ENCODE measurements around the gene DET1. TPM values are rescaled to one million over a fixed set of nuclear protein-coding genes. Genes with fewer than 3 reads are reported as not detected.
A peak's percentile ranks its signal among the peaks of the same experiment; 100 is the strongest.
"Not testable (repeated sequence)": the region's sequence is repeated elsewhere in the genome, so short reads cannot be mapped to it uniquely, and the experiment has no call there.

Gene DET1
- total RNA-seq, 2 experiments from 2014 or later = 1.8 to 2.1 TPM

GRCh38 chr15:88491158-88491557 is 55.3 kb downstream of the DET1 start:
- H3K4me3 Mint-ChIP-seq = no peak overlapping the region
- no peak for DNase-seq
- no peaks in the 10 kb centered on the region for H3K4me1 Mint-ChIP-seq
- no peak overlapping the region for H3K27ac Mint-ChIP-seq
- no peaks in the 10 kb centered on the region for H3K27me3 Mint-ChIP-seq
- no peaks in the 10 kb centered on the region for H3K36me3 Mint-ChIP-seq
- H3K9me3 Mint-ChIP-seq = no peaks in the 10 kb centered on the region

DNA sequence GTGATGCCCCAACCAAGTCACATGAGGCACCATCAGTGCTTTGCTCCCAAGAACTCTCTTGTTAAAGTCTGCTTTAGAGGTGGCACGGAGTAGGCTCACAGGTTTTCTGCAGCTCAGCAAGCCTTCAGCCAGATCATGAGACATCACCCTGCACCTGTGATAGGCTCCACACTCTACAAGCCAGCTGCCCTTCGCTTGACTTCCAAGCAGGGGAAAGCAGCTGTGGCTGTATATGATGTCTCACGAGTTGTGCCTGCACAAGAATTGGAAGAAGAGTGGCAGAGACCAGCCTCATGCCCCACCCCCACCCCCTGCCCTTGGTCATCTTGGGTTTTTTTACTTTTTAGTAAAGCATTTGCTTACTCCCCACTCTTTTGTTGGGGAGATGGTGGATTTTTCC is 56.4 kb downstream of the DET1 start:
- no peak overlapping the region for H3K27ac Mint-ChIP-seq
- no peaks in the 10 kb centered on the region for H3K4me1 Mint-ChIP-seq
- H3K9me3 Mint-ChIP-seq = no peaks in the 10 kb centered on the region
- H3K4me3 Mint-ChIP-seq = no peak overlapping the region
- no peak for DNase-seq
- no peaks in the 10 kb centered on the region for H3K36me3 Mint-ChIP-seq
- H3K27me3 Mint-ChIP-seq = no peaks in the 10 kb centered on the region

GRCh38 chr15:88489321-88489720 is 57.2 kb downstream of the DET1 start:
- H3K27me3 Mint-ChIP-seq = no peaks in the 10 kb centered on the region
- H3K27ac Mint-ChIP-seq = no peak overlapping the region
- no peaks in the 10 kb centered on the region for H3K9me3 Mint-ChIP-seq
- H3K4me3 Mint-ChIP-seq = no peak overlapping the region
- H3K36me3 Mint-ChIP-seq = no peaks in the 10 kb centered on the region
- no peaks in the 10 kb centered on the region for H3K4me1 Mint-ChIP-seq
- no peak for DNase-seq

- H3K36me3 Mint-ChIP-seq = no peaks in the 10 kb centered on the region
- no peaks in the 10 kb centered on the region for H3K27me3 Mint-ChIP-seq
- H3K4me1 Mint-ChIP-seq = no peaks in the 10 kb centered on the region
- no peak overlapping the region for H3K27ac Mint-ChIP-seq
- H3K4me3 Mint-ChIP-seq = no peak overlapping the region
- no peak for DNase-seq
- no peaks in the 10 kb centered on the region for H3K9me3 Mint-ChIP-seq
These were observed 58.5 kb downstream of the DET1 start for GRCh38 chr15:88487796-88488523.

DNA sequence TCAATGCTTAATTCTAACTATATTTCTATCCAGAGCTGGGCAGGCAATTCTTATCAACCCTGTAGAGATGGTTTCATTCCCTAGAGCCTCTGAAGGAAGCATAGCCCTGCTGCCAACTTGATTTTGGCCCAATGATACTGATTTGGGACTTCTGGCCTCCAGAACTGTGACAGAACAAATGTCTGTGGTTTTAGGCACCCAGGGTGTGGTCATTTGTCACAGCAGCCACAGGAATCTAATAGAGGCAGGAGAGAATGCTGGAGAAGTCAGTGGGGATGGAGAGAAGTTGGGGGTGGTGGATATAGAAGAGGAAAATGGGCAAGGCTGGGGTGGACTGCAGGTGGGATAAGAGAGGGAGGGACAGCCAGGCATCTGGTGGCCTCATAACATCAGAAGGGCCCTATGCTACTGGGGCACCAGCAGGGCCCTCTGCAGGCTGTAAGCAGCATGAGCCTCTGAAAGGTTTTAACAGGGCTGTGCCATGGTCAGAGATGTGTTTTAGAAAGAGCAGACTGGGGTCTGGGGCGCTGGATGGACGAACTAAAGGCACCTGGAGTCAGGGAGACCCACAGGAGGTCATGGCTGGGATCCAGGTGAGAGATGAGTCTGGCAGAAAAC is 59.2 kb downstream of the DET1 start:
- H3K27me3 Mint-ChIP-seq = no peaks in the 10 kb centered on the region
- H3K4me3 Mint-ChIP-seq = no peak overlapping the region
- no peak overlapping the region for H3K27ac Mint-ChIP-seq
- H3K36me3 Mint-ChIP-seq = no peaks in the 10 kb centered on the region
- DNase-seq = no peak
- no peaks in the 10 kb centered on the region for H3K4me1 Mint-ChIP-seq
- no peaks in the 10 kb centered on the region for H3K9me3 Mint-ChIP-seq

GRCh38 chr15:88484682-88485331 is 61.7 kb downstream of the DET1 start:
- H3K9me3 Mint-ChIP-seq = no peaks in the 10 kb centered on the region
- no peaks in the 10 kb centered on the region for H3K27me3 Mint-ChIP-seq
- no peaks in the 10 kb centered on the region for H3K4me1 Mint-ChIP-seq
- no peak for DNase-seq
- H3K4me3 Mint-ChIP-seq = no peak overlapping the region
- no peak overlapping the region for H3K27ac Mint-ChIP-seq
- no peaks in the 10 kb centered on the region for H3K36me3 Mint-ChIP-seq

DNA sequence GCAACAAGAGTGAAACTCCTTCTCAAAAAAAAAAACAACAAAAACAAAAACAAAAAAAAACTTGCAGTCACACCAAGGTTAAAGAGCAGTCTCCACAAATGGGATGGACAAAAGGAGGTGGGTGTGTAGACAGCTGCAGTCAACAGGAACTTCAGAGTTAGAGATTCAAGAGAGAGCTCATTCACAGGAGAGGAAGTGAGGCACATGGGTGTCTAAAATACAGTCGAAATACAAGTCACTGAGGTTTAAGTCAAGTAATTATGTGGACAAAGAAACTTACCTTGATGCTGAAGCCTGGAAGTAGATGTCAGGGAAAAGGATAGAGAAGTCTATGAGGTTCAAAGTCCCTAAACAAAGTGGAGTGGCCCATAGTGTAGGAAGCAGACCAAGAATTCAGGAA is 64.2 kb downstream of the DET1 start:
- no peak overlapping the region for H3K27ac Mint-ChIP-seq
- no peaks in the 10 kb centered on the region for H3K9me3 Mint-ChIP-seq
- H3K4me1 Mint-ChIP-seq = no peaks in the 10 kb centered on the region
- no peak overlapping the region for H3K4me3 Mint-ChIP-seq
- no peaks in the 10 kb centered on the region for H3K36me3 Mint-ChIP-seq
- H3K27me3 Mint-ChIP-seq = no peaks in the 10 kb centered on the region
- DNase-seq = no peak

- Mint-ChIP-seq H3K27ac (no peak overlapping the region), H3K27me3 (no peaks in the 10 kb centered on the region), H3K4me3 (no peak overlapping the region), H3K4me1 (no peaks in the 10 kb centered on the region), H3K9me3 (no peaks in the 10 kb centered on the region), H3K36me3 (no peaks in the 10 kb centered on the region)
- no peak for DNase-seq
These were observed 65.5 kb downstream of the DET1 start for GRCh38 chr15:88480981-88481380.

- no peaks in the 10 kb centered on the region for H3K4me1 Mint-ChIP-seq
- H3K9me3 Mint-ChIP-seq = no peaks in the 10 kb centered on the region
- H3K36me3 Mint-ChIP-seq = no peaks in the 10 kb centered on the region
- H3K27ac Mint-ChIP-seq = no peak overlapping the region
- DNase-seq = no peak
- H3K27me3 Mint-ChIP-seq = no peaks in the 10 kb centered on the region
- no peak overlapping the region for H3K4me3 Mint-ChIP-seq
These were observed 67.3 kb downstream of the DET1 start for GRCh38 chr15:88479169-88479568.

DNA sequence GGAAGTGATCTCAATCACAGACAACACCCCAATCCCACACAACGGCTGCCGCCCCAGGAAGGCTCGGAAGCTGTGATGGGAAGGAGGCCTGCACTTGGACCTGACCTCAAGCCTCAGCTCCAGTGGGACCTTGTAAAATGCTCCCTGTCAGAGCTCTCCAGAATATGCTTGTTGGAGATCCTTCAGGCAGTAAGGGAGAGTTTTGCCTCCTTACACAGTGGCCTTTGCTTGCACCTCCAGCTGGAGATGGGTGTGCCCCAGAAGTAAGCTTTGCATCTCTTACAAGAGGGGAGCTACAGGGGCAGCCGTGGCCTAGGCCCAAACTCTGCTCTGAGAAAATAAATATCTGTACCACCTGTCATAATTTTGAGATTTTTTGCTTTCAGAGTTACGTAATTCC is 68.6 kb downstream of the DET1 start:
- Mint-ChIP-seq H3K4me3 (no peak overlapping the region), H3K36me3 (no peaks in the 10 kb centered on the region)

DNA sequence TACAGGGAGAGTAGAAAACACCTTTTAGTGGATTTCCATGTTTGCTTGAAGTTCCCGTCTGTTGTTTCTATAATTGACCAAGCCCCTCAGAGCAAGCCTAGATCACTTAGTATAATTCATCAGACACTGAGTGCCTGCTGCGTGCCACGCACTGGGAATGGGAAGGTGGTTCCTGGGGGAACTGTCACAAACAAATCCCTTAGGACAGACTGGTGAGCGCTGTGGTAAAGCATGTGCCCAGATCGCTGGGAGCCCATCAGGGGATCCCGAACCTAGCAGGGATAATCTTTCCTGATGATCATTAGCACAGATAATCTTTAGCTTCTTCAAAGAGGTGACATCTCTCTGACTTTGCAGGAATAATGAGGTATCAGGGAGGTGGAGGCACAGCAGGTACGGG is 69.4 kb downstream of the DET1 start:
- H3K4me3 Mint-ChIP-seq = no peak overlapping the region
- H3K27ac Mint-ChIP-seq = no peak overlapping the region
- no peaks in the 10 kb centered on the region for H3K9me3 Mint-ChIP-seq
- peaks cover 1% of the 10 kb centered on the region for H3K4me1 Mint-ChIP-seq
- H3K36me3 Mint-ChIP-seq = peaks cover 2% of the 10 kb centered on the region
- no peaks in the 10 kb centered on the region for H3K27me3 Mint-ChIP-seq
- no peak for DNase-seq

More for the DNA sequence above, 68.6 kb downstream of the DET1 start:
- Mint-ChIP-seq H3K4me1 (no peaks in the 10 kb centered on the region), H3K9me3 (no peaks in the 10 kb centered on the region), H3K27ac (no peak overlapping the region), H3K27me3 (no peaks in the 10 kb centered on the region)
- no peak for DNase-seq

GRCh38 chr15:88476635-88477060 is 69.8 kb downstream of the DET1 start:
- H3K36me3 Mint-ChIP-seq = peaks cover 3% of the 10 kb centered on the region
- no peak overlapping the region for H3K4me3 Mint-ChIP-seq
- no peaks in the 10 kb centered on the region for H3K9me3 Mint-ChIP-seq
- no peaks in the 10 kb centered on the region for H3K27me3 Mint-ChIP-seq
- peak overlapping the region; percentile 31 for H3K27ac Mint-ChIP-seq
- DNase-seq = no peak
- H3K4me1 Mint-ChIP-seq = peaks cover 6% of the 10 kb centered on the region

GRCh38 chr15:88473661-88474293 is 72.7 kb downstream of the DET1 start:
- H3K4me1 Mint-ChIP-seq, H3K36me3 Mint-ChIP-seq, H3K27me3 Mint-ChIP-seq, H3K9me3 Mint-ChIP-seq, H3K4me3 Mint-ChIP-seq, DNase-seq, H3K27ac Mint-ChIP-seq: not testable (repeated sequence)

- no peak for DNase-seq
- no peaks in the 10 kb centered on the region for H3K27me3 Mint-ChIP-seq
- peaks cover 12% of the 10 kb centered on the region for H3K4me1 Mint-ChIP-seq
- H3K27ac Mint-ChIP-seq = no peak overlapping the region
- peaks cover 9% of the 10 kb centered on the region for H3K36me3 Mint-ChIP-seq
- H3K9me3 Mint-ChIP-seq = no peaks in the 10 kb centered on the region
- no peak overlapping the region for H3K4me3 Mint-ChIP-seq
These were observed 74.3 kb downstream of the DET1 start for GRCh38 chr15:88472225-88472624.

DNA sequence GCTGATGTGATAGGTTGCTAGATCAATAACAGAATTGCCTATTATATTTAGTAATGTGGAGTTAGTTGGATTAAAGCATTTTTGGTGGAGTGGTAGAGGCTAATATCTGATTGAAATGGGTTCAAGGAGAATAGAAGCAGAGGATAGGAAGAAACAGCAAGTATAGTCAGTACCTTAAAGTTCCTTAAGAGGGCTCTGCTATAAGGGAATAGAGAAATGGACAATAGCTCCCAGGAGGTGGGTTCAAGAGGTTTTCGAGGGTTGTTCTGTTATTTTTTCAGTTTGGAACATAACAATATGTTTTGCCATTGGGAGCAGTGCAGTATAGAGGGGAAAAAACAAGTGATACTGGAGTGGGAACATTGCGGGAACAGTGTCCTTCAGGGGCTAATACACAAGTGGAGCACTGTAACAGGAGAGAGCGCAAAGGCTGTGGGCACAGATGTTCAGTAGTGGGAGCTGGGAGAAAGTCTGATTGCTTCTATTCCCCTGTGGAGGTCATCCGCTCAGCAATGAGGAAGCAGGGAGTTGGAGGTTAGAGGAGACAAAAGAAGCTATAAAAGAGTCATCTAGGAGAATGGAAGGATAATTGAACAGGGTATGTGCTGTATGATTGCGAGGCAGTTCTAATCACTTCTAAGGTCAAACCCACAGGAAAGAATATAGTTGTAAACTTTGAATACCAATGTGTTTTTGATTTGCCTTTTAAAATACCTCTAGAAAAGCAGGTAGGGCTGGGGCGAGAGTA is 75.7 kb downstream of the DET1 start:
- Mint-ChIP-seq H3K27me3 (no peaks in the 10 kb centered on the region), H3K36me3 (peaks cover 9% of the 10 kb centered on the region), H3K4me3 (no peak overlapping the region), H3K4me1 (peaks cover 19% of the 10 kb centered on the region), H3K27ac (no peak overlapping the region), H3K9me3 (no peaks in the 10 kb centered on the region)
- DNase-seq = no peak

Measured in activated naive CD8-positive, alpha-beta T cell treated with anti-CD3 and anti-CD28 coated beads for 36 hours (primary cell).